HG02840 (cell line): ENCODE data around the gene KLK5.
"Not testable (repeated sequence)": the region's sequence is repeated elsewhere in the genome, so short reads cannot be mapped to it uniquely, and the experiment has no call there.

Experiments used
- ATAC-seq: cut with Tn5 transposase; IDR thresholded peaks from one replicate; pipeline ENCODE4 v1.9.1; 2021; ENCODE audit warnings: mild to moderate bottlenecking, moderate library complexity, moderate number of reproducible peaks; ENCODE audit not compliant: unreplicated experiment, low FRiP score

Gene KLK5

DNA sequence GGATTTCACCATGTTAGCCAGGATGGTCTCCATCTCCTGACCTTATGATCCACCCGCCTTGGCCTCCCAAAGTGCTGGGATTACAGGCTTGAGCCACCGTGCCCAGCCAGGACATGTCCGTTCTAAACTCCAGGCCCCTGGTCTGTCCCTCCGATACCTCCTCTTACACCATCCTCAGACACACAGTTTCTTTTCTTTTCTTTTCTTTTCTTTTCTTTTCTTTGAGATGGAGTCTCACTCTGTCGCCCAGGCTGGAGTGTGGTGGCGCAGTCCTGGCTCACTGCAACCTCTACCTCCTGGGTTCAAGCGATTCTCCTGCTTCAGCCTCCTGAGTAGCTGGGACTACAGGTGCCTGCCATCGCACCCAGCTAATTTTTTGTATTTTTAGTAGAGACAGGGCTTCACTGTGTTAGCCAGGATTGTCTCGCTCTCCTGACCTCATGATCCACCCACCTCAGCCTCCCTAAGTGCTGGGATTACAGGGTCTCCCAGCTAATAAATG lies 56.7 kb downstream of the KLK5 start:
- ATAC-seq: not testable (repeated sequence)

DNA sequence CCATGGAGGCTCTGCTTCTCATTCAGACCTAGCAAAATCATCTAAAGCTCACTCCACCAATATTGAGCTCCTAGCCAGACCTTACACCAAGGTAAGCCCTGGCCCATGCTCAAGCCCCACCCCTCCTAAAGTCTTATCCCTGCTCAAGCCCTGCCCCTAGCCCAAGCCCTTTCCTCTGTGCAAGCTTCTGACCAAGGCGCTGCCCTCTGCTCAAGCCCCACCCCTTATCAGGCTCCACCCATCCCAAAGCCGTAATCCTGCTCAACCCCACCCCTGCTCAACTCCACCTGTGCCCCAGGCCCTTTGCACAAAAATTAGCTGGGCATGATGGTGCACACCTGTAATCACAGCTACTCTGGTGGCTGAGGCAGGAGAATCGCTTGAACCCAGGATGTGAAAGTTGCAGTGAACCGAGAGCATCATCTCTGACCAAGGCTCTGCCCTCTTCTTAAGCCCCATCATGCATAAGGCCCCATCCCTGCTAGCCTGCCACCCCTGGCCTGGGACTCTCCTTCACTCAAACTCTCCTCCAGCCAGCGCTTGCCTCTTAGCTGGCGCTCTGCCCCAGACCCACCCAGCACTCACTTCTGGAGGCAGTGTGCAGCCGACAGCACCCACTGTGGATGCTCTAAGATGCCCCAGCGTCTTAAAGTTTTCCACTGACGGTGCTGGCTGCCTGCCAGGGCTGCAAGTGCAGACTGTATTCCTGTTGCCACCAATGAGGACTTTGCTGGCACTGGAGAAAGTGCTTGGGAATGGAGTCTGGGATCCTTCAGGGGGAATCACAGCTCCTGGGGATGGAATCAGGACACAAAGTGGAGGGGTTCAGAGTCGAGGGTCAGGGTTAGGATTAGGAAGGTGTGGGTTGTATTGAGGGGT lies 58.1 kb downstream of the KLK5 start:
- ATAC-seq: no peak
